Upper lobe of left lung (tissue), 6 donors: ENCODE data around the gene CSGALNACT2. TPM values are rescaled to one million over a fixed set of nuclear protein-coding genes. Genes with fewer than 3 reads are reported as not detected.
"Not testable (repeated sequence)": the region's sequence is repeated elsewhere in the genome, so short reads cannot be mapped to it uniquely, and the experiment has no call there.

Experiments used
- ATAC-seq, 2 donors: fragments of 200-7000 bp; cut with Tn5 transposase; one replicate each; pipeline ENCODE4 v1.9.1; 2022; ENCODE audit warnings: mild to moderate bottlenecking in 2 of 2, moderate library complexity in 2 of 2; ENCODE audit not compliant: low FRiP score in 2 of 2
- DNase-seq, 2 donors: peaks; one replicate each; pipeline ENCODE4 v3.0.0-alpha.2; 2019 to 2020
- H3K27ac ChIP-seq, 4 donors: fragments of 200-600 bp; sonication (generic); one replicate each; pipeline ENCODE4 v1.5.1; 2016 to 2019
- H3K27me3 ChIP-seq, 4 donors: fragments of 200-600 bp; sonication (generic); one replicate each; pipeline ENCODE4 v1.5.1; 2017 to 2019
- H3K36me3 ChIP-seq, 4 donors: fragments of 200-600 bp; sonication (generic); one replicate each; pipeline ENCODE4 v1.5.1; 2016 to 2019
- H3K4me1 ChIP-seq, 4 donors: fragments of 200-600 bp; sonication (generic); one replicate each; pipeline ENCODE4 v1.5.1; 2018 to 2019
- H3K4me3 ChIP-seq, 4 donors: fragments of 200-600 bp; sonication (generic); one replicate each; pipeline ENCODE4 v1.5.1; 2017 to 2019; ENCODE audit warnings: mild to moderate bottlenecking in 2 of 4, moderate library complexity in 1 of 4
- H3K9me3 ChIP-seq, 4 donors: fragments of 200-600 bp; sonication (generic); one replicate each; pipeline ENCODE4 v1.5.1; 2018 to 2019
- EP300 ChIP-seq, 4 donors: sonication (generic); formaldehyde crosslinking; IDR thresholded peaks; one replicate each; pipeline ENCODE4 v1.5.1; 2017; ENCODE audit warnings: antibody characterized with exemption in 4 of 4, control low read depth in 2 of 4
- POLR2A ChIP-seq, 4 donors: fragments of 450-650 bp; IDR thresholded peaks; one replicate each; pipeline ENCODE4 v1.5.1; 2016 to 2017; ENCODE audit warnings: antibody characterized with exemption in 4 of 4, mild to moderate bottlenecking in 2 of 4
- POLR2AphosphoS5 ChIP-seq, 2 donors: sonication (generic); formaldehyde crosslinking; IDR thresholded peaks; one replicate each; pipeline ENCODE4 v1.5.1; 2017; ENCODE audit warnings: antibody characterized with exemption in 2 of 2
- WGBS, 2 donors: methylation state at CpG; one replicate each; pipeline ENCODE4 v1.1.5; 2017 to 2018; 5-methylcytosine and 5-hydroxymethylcytosine counted together
- total RNA-seq, 6 donors: library from RNA; depleted of rRNA in 4 of 6; stranded (reverse); fragments of >200 nt in 4 of 6; gene quantifications; one replicate each; pipeline versions ENCODE4 v1.1.0 to v1.2.1, GENCODE V29; 2016 to 2021
- TF ChIP-seq, protein P1 (sequence below), 6 experiments: fragments of 450-650 bp in 4 of 6; fragments of 200-600 bp in 2 of 6; sonication (generic) in 2 of 6; IDR thresholded peaks; one replicate each; pipeline ENCODE4 v1.5.1; 2016 to 2019; ENCODE audit warnings: antibody characterized with exemption in 6 of 6
- donor health status: DM: no; HTN: no; CAD: no; lungs with moderate emphysema.
- donor health status: DM: no; HTN: yes; CAD: no; lungs with severe emphysema.

The CSGALNACT2 gene
- total RNA-seq, 6 donors from 2014 or later, result 30.5 to 47.1 (median 35.1) TPM

DNA sequence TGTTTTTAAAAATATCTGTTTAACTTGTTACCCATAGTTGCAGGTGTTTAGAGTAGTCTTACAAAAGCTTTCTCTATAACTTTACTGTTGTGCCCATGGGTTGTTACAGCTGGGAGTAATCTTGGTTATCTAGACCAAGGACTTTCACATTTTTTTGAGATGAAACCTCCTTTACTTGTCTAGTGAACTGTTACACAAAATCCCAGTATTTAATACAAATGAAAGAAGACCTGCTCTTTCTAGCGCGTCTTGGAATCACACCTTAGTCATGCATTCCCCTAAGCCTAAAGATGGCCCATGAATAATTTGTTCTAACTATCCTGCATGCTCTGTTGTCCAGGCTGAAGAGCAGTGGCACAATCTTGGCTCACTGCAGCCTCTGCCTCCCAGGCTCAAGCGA is 38.0 kb downstream of the CSGALNACT2 start:
- H3K27me3 ChIP-seq, result no peaks in the 10 kb centered on the region
- no peak for ATAC-seq

DNA sequence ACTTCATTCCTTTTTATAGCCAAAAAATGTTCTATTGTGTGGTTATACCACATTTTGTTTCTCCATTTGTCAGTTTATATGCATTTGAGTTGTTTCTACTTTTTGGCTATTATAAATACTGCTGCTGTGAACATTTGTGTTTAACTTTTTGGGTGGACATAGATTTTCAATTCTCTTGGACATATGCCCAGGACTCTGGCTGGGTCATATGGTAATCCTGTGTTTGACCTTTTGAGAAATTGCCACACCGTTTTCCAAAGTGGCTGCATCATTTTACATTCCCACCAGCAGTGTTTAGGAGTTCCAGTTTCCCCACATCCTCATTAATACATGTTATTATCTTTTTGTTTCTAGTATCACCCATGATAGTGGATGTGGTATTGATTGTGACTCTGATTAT is 39.4 kb downstream of the CSGALNACT2 start:
- Histone ChIP-seq H3K4me1 (peaks cover 0 to 4% (median 4%) of the 10 kb centered on the region in 4 donors), H3K9me3 (no peaks in the 10 kb centered on the region), H3K27ac (no peak overlapping the region), H3K27me3 (no peaks in the 10 kb centered on the region), H3K36me3 (peaks cover 10 to 84% (median 19%) of the 10 kb centered on the region in 4 donors), H3K4me3 (no peak overlapping the region)
- DNase-seq (no peak), ATAC-seq (no peak)
- 57 to 72% methylated on average over 1 of the region's 1 CpG for whole genome bisulfite sequencing, 2 donors
- TF ChIP-seq EP300 (IDR thresholded peaks at IDR 0.05), result no peak
- no peak for TF ChIP-seq POLR2AphosphoS5 (IDR thresholded peaks at IDR 0.05)
- TF ChIP-seq, protein P1, sequence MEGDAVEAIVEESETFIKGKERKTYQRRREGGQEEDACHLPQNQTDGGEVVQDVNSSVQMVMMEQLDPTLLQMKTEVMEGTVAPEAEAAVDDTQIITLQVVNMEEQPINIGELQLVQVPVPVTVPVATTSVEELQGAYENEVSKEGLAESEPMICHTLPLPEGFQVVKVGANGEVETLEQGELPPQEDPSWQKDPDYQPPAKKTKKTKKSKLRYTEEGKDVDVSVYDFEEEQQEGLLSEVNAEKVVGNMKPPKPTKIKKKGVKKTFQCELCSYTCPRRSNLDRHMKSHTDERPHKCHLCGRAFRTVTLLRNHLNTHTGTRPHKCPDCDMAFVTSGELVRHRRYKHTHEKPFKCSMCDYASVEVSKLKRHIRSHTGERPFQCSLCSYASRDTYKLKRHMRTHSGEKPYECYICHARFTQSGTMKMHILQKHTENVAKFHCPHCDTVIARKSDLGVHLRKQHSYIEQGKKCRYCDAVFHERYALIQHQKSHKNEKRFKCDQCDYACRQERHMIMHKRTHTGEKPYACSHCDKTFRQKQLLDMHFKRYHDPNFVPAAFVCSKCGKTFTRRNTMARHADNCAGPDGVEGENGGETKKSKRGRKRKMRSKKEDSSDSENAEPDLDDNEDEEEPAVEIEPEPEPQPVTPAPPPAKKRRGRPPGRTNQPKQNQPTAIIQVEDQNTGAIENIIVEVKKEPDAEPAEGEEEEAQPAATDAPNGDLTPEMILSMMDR (IDR thresholded peaks at IDR 0.05), result no peak
- TF ChIP-seq POLR2A (IDR thresholded peaks at IDR 0.05), result no peak

More for the DNA sequence above, 38.0 kb downstream of the CSGALNACT2 start:
- Histone ChIP-seq H3K4me1 (peaks cover 5 to 16% (median 10%) of the 10 kb centered on the region in 4 donors), H3K4me3 (no peak overlapping the region), H3K9me3 (no peaks in the 10 kb centered on the region), H3K27ac (no peak overlapping the region), H3K36me3 (peaks cover 10 to 78% (median 21%) of the 10 kb centered on the region in 4 donors)
- TF ChIP-seq, protein P1 (IDR thresholded peaks at IDR 0.05), result no peak
- no peak for TF ChIP-seq EP300 (IDR thresholded peaks at IDR 0.05)
- no peak for TF ChIP-seq POLR2AphosphoS5 (IDR thresholded peaks at IDR 0.05)
- TF ChIP-seq POLR2A (IDR thresholded peaks at IDR 0.05), result no peak
- no peak for DNase-seq
- 93 to 94% methylated on average over 3 of the region's 3 CpGs for WGBS, 2 donors

DNA sequence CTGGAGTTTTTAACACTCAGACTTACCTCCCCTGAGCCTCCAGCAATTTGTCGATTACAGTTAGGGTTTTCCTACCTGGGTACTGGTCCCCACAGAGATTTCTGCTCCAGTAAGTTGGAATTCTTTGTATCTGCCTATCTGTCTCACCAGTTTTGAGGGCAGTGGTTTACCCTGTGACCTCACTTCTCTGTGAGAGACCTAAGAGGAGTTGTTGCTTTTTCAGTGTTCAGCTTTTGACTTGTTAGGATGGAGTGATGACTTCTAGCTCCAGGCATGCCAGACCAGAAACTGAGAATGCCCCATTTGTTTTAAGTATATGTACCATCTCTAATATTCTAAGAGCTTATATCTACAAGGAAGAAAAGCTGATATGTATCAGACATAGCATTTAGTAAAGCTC is 42.9 kb downstream of the CSGALNACT2 start:
- no peaks in the 10 kb centered on the region for H3K9me3 ChIP-seq
- H3K27me3 ChIP-seq, result no peaks in the 10 kb centered on the region
- 92 to 95% methylated on average over 1 of the region's 1 CpG for WGBS, 2 donors
- ATAC-seq, result no peak
- TF ChIP-seq, protein P1 (IDR thresholded peaks at IDR 0.05), result no peak
- TF ChIP-seq EP300 (IDR thresholded peaks at IDR 0.05) (no peak), POLR2A (IDR thresholded peaks at IDR 0.05) (no peak), POLR2AphosphoS5 (IDR thresholded peaks at IDR 0.05) (no peak)
- no peak overlapping the region for H3K27ac ChIP-seq
- no peak overlapping the region for H3K4me3 ChIP-seq
- peaks cover 17 to 87% (median 31%) of the 10 kb centered on the region in 4 donors for H3K36me3 ChIP-seq
- H3K4me1 ChIP-seq, result no peaks in the 10 kb centered on the region
- DNase-seq, result no peak

DNA sequence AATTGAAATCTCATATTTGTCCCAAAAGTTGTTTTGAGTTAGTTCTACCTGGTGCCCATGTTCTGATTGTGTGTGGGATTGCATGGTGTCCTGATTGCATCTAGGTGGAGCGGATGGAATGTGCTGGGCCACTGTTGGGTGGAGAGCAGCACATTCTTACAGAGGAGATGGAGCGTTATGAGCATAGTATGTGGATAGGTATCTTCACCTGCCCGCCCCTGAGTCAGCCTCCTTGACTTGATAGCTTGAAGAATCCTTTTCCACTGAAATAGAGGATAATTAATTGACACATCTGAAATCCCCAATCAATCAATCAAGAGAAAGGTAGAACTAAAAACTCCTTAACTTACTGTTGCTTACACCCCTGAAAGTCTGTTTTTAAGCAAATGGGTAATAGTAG is 45.5 kb downstream of the CSGALNACT2 start:
- not testable (repeated sequence) for H3K27ac ChIP-seq, H3K4me3 ChIP-seq, DNase-seq, H3K9me3 ChIP-seq, H3K4me1 ChIP-seq, ATAC-seq, H3K27me3 ChIP-seq
- 94 to 100% methylated on average over 3 of the region's 3 CpGs for whole genome bisulfite sequencing, 2 donors
- peaks cover 7 to 70% (median 29%) of the 10 kb centered on the region in 4 donors for H3K36me3 ChIP-seq

DNA sequence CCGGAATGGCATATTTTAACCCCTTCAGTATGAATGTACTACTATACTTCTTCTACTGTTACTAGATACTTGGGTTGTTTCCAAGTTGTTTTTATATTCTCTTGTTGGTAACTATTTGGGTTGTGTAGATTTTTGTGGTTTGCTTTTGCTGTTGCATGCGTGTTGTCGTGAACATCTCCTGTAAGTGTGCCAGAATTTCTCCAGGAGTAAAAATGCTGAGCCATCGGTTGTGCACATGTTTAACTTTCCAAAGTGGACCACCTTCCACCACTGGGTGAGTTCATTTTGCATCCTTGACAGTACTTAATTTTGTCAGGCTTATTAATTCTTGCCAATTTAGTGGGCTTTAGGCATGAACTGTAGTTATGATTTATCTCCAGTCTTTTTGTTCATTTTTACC is 47.9 kb downstream of the CSGALNACT2 start:
- TF ChIP-seq EP300 (IDR thresholded peaks at IDR 0.05), result no peak
- TF ChIP-seq POLR2A (IDR thresholded peaks at IDR 0.05), result no peak
- TF ChIP-seq, protein P1 (IDR thresholded peaks at IDR 0.05), result no peak
- TF ChIP-seq POLR2AphosphoS5 (IDR thresholded peaks at IDR 0.05), result no peak
- 91 to 92% methylated on average over 4 of the region's 4 CpGs for WGBS, 2 donors
- no peak for DNase-seq
- H3K27me3 ChIP-seq, result no peaks in the 10 kb centered on the region
- H3K9me3 ChIP-seq, result no peaks in the 10 kb centered on the region
- peaks cover 7 to 50% (median 23%) of the 10 kb centered on the region in 4 donors for H3K36me3 ChIP-seq
- no peak overlapping the region for H3K27ac ChIP-seq
- H3K4me3 ChIP-seq, result no peak overlapping the region
- ATAC-seq, result no peak
- H3K4me1 ChIP-seq, result no peaks in the 10 kb centered on the region
